IMR-90 (cell line): ENCODE data around the gene MAST3. TPM values are rescaled to one million over a fixed set of nuclear protein-coding genes. Genes with fewer than 3 reads are reported as not detected.

Experiments used
- ATAC-seq: fragments of 200-7000 bp; cut with Tn5 transposase; 2 replicates; pipeline ENCODE4 v1.9.1; 2020; ENCODE audit warnings: low read depth, mild to moderate bottlenecking, moderate library complexity
- BruUV-seq: library from RNA; stranded (reverse); fragments of 400-500 nt; replicated peaks from 2 replicates; lab custom pipeline; 2021; lab: Mats Ljungman, UMichigan
- CTCF ChIA-PET: fragments of 300-600 bp; formaldehyde crosslinking; extraction: SDS; loops from one replicate; lab custom pipeline; 2021; ENCODE audit warnings: antibody characterized with exemption; lab: Yijun Ruan, JAX
- POLR2A ChIA-PET: fragments of 300-600 bp; sonication (Branson Sonifier 250); formaldehyde crosslinking; loops from one replicate; lab custom pipeline; 2022; ENCODE audit warnings: antibody characterized with exemption; ENCODE audit not compliant: unreplicated experiment; lab: Charles Lee
- DNase-seq: peaks from one replicate; pipeline ENCODE4 v3.0.0; 2013
- H2AFZ ChIP-seq: replicated peaks from 2 replicates; pipeline ENCODE3; 2013; ENCODE audit warnings: low read length, mild to moderate bottlenecking; ENCODE audit not compliant: poor library complexity
- H2AK5ac ChIP-seq: 2 replicates; pipeline ENCODE4 v1.6.1; 2013; ENCODE audit warnings: low read depth, low read length, inconsistent platforms
- H2AK9ac ChIP-seq: replicated peaks from 2 replicates; pipeline ENCODE3; 2013; ENCODE audit warnings: mild to moderate bottlenecking, low read depth, low read length, moderate library complexity; ENCODE audit not compliant: poor library complexity
- H2BK120ac ChIP-seq: 2 replicates; pipeline ENCODE4 v1.6.1; 2013; ENCODE audit warnings: low read depth, low read length, inconsistent platforms
- H2BK15ac ChIP-seq: 3 replicates; pipeline ENCODE4 v1.6.1; 2013; ENCODE audit warnings: low read depth, low read length, inconsistent platforms
- H2BK20ac ChIP-seq: 2 replicates; pipeline ENCODE4 v1.6.1; 2013; ENCODE audit warnings: low read depth, mild to moderate bottlenecking, inconsistent platforms, low read length, moderate library complexity
- H2BK5ac ChIP-seq: 2 replicates; pipeline ENCODE4 v1.6.1; 2013; ENCODE audit warnings: mild to moderate bottlenecking, low read depth, low read length, inconsistent platforms; ENCODE audit not compliant: poor library complexity, severe bottlenecking
- H3K14ac ChIP-seq: replicated peaks from 2 replicates; pipeline ENCODE4 v1.6.1; 2013; ENCODE audit warnings: low read depth, low read length, inconsistent platforms
- H3K18ac ChIP-seq: 2 replicates; pipeline ENCODE4 v1.6.1; 2013; ENCODE audit warnings: low read depth, low read length, control low read depth
- H3K23ac ChIP-seq: 2 replicates; pipeline ENCODE4 v1.6.1; 2013; ENCODE audit warnings: low read depth, low read length, inconsistent platforms
- H3K27ac ChIP-seq: 2 replicates; pipeline ENCODE4 v1.5.1; 2013; ENCODE audit warnings: mild to moderate bottlenecking, control low read depth, low read length; ENCODE audit not compliant: insufficient read depth
- H3K27me3 ChIP-seq: 2 replicates; pipeline ENCODE4 v1.6.1; 2013; ENCODE audit warnings: low read length; ENCODE audit not compliant: control insufficient read depth, insufficient read depth
- H3K36me3 ChIP-seq: 2 replicates; pipeline ENCODE4 v1.6.1; 2013; ENCODE audit warnings: low read length, mixed read lengths; ENCODE audit not compliant: control insufficient read depth, insufficient read depth
- H3K4ac ChIP-seq: 2 replicates; pipeline ENCODE4 v1.6.1; 2013; ENCODE audit warnings: low read depth, low read length, inconsistent platforms
- H3K4me1 ChIP-seq: 2 replicates; pipeline ENCODE4 v1.6.1; 2013; ENCODE audit warnings: low read length, mixed read lengths; ENCODE audit not compliant: control insufficient read depth, insufficient read depth
- H3K4me2 ChIP-seq: 2 replicates; pipeline ENCODE4 v1.6.1; 2013; ENCODE audit warnings: low read depth, mild to moderate bottlenecking, control low read depth, low read length, moderate library complexity
- H3K4me3 ChIP-seq: 2 replicates; pipeline ENCODE4 v1.5.1; 2013; ENCODE audit warnings: low read depth, mild to moderate bottlenecking, control low read depth, low read length, moderate library complexity; ENCODE audit not compliant: insufficient read depth
- H3K56ac ChIP-seq: 2 replicates; pipeline ENCODE4 v1.6.1; 2013; ENCODE audit warnings: low read length, inconsistent platforms; ENCODE audit not compliant: insufficient read depth; ENCODE audit errors: extremely low read depth
- H3K79me1 ChIP-seq, 2 experiments: 2 replicates each; pipeline ENCODE4 v1.6.1; 2013; ENCODE audit warnings: low read length in 2 of 2, inconsistent platforms in 1 of 2, low read depth in 1 of 2
- H3K9ac ChIP-seq: 2 replicates; pipeline ENCODE4 v1.6.1; 2013; ENCODE audit warnings: low read depth, low read length, control low read depth
- H3K9me1 ChIP-seq: 2 replicates; pipeline ENCODE4 v1.6.1; 2013; ENCODE audit warnings: low read length, inconsistent platforms; ENCODE audit not compliant: insufficient read depth
- H3K9me3 ChIP-seq: 2 replicates; pipeline ENCODE4 v1.6.1; 2013; ENCODE audit warnings: low read length; ENCODE audit not compliant: control insufficient read depth, insufficient read depth
- H4K20me1 ChIP-seq: 2 replicates; pipeline ENCODE4 v1.6.1; 2013; ENCODE audit warnings: low read length, inconsistent platforms; ENCODE audit not compliant: insufficient read depth
- H4K5ac ChIP-seq: 2 replicates; pipeline ENCODE4 v1.6.1; 2013; ENCODE audit warnings: mild to moderate bottlenecking, low read depth, low read length, control low read depth
- H4K8ac ChIP-seq, 2 experiments: 2 replicates each; pipeline ENCODE4 v1.6.1; 2013; ENCODE audit warnings: low read depth in 2 of 2, low read length in 2 of 2, control low read depth in 1 of 2, inconsistent platforms in 1 of 2
- H4K91ac ChIP-seq: 2 replicates; pipeline ENCODE4 v1.6.1; 2013; ENCODE audit warnings: low read depth, low read length, inconsistent platforms; ENCODE audit not compliant: insufficient read depth
- CHD1 ChIP-seq: IDR thresholded peaks from 2 replicates; pipeline ENCODE4 v1.6.1; 2012; ENCODE audit warnings: low read depth, low read length, improper control_type of control experiment
- CTCF ChIP-seq: conservative IDR thresholded peaks from 2 replicates; pipeline ENCODE4 v1.5.1; 2012; ENCODE audit warnings: mild to moderate bottlenecking, low read depth, low read length, improper control_type of control experiment
- ELK1 ChIP-seq: fragments of 150-350 bp; IDR thresholded peaks from 2 replicates; pipeline ENCODE4 v1.6.1; 2016; ENCODE audit warnings: low read depth, mild to moderate bottlenecking, low read length, moderate library complexity, borderline replicate concordance
- MXI1 ChIP-seq: IDR thresholded peaks from 2 replicates; pipeline ENCODE4 v1.6.1; 2012; ENCODE audit warnings: low read depth, mild to moderate bottlenecking, low read length, moderate library complexity, borderline replicate concordance
- WGBS, 2 experiments: methylation state at CpG; one replicate each; pipeline versions ENCODE4 v1.1.5 to v1.1.7; 2013; ENCODE audit warnings: missing lambda C conversion rate in 2 of 2; ENCODE audit not compliant: insufficient read length in 1 of 2; ENCODE audit errors: extremely low coverage in 2 of 2; 5-methylcytosine and 5-hydroxymethylcytosine counted together
- dilution Hi-C: fragments of 300-500 bp; cut with HindIII; formaldehyde crosslinking; loops from one replicate; pipeline ENCODE4 v1.14.3; 2018; ENCODE audit warnings: low sequenced_read_pairs; ENCODE audit not compliant: unreplicated experiment
- in situ Hi-C: fragments of 300-500 bp; cut with MboI; formaldehyde crosslinking; loops from 3 replicates; pipeline ENCODE4 v1.14.3; 2019; ENCODE audit warnings: low sequenced_read_pairs, inconsistent platforms, mixed read lengths
- intact Hi-C: fragments of 100-400 bp; cut with micrococcal nuclease; formaldehyde crosslinking; loops from 2 replicates; pipeline ENCODE4 v1.10.0; 2022
- polyA plus RNA-seq, 3 experiments: library from polyadenylated mRNA; depleted of rRNA; stranded (reverse); fragments of >200 nt; gene quantifications; 2 replicates each; pipeline ENCODE4 v1.2.3, GENCODE V29; 2012; ENCODE audit warnings: low replicate concordance in 1 of 3
- total RNA-seq: library from RNA; depleted of rRNA; stranded (reverse); fragments of >200 nt; gene quantifications from 2 replicates; pipeline ENCODE4 v1.2.3, GENCODE V29; 2012

The MAST3 gene
- total and polyA plus RNA-seq, 2 of the 4 experiments (the other 2 are of a cell fraction), result 1.3 to 4.3 TPM

GRCh38 chr19:18102916-18103542 is 5.5 kb downstream of the MAST3 start:
- Histone ChIP-seq H3K18ac (no peak overlapping the region), H3K56ac (no peak overlapping the region), H2BK15ac (no peak overlapping the region), H2AFZ (no peak overlapping the region), H3K4me1 (peaks cover 10% of the 10 kb centered on the region), H4K8ac (no peak overlapping the region), H3K4ac (no peak overlapping the region), H3K23ac (no peak overlapping the region), H2AK5ac (no peak overlapping the region), H2BK120ac (no peak overlapping the region), H3K79me1 (no peaks in the 10 kb centered on the region), H2BK5ac (no peak overlapping the region), H2AK9ac (no peak overlapping the region), H4K5ac (no peak overlapping the region), H3K4me2 (no peak overlapping the region), H4K91ac (no peak overlapping the region), H3K27ac (no peak overlapping the region), H3K9me3 (no peaks in the 10 kb centered on the region), H4K20me1 (no peaks in the 10 kb centered on the region), H3K4me3 (no peak overlapping the region), H3K36me3 (no peaks in the 10 kb centered on the region), H3K9ac (no peak overlapping the region), H3K14ac (no peak overlapping the region), H2BK20ac (no peak overlapping the region), H3K9me1 (0 out of 2 replicates have a peak, but pooled peaks cover 3% of the 10 kb centered on the region), H3K27me3 (peaks cover 17% of the 10 kb centered on the region)
- TF ChIP-seq MXI1, result no peak
- TF ChIP-seq ELK1, result no peak
- no peak for TF ChIP-seq CHD1
- TF ChIP-seq CTCF, result no peak
- dilution Hi-C loops, result no loop called here
- ChIA-PET POLR2A (no interaction called here), CTCF (no interaction called here)
- ATAC-seq, result no peak
- intact Hi-C loops, result no loop called here
- BruUV-seq, result no TSS peak
- no peak for DNase-seq
- no CpG with 5 or more reads among the region's 15 CpGs for WGBS, 2 experiments
- in situ Hi-C loops, result no loop called here
